HG02970 (cell line): Measurements from ENCODE around the gene SYTL3.

Source experiments
- ATAC-seq: cut with Tn5 transposase; IDR thresholded peaks from one replicate; pipeline ENCODE4 v1.9.1; 2021; ENCODE audit warnings: mild to moderate bottlenecking, moderate library complexity, moderate number of reproducible peaks; ENCODE audit not compliant: unreplicated experiment, low FRiP score

The SYTL3 gene

DNA sequence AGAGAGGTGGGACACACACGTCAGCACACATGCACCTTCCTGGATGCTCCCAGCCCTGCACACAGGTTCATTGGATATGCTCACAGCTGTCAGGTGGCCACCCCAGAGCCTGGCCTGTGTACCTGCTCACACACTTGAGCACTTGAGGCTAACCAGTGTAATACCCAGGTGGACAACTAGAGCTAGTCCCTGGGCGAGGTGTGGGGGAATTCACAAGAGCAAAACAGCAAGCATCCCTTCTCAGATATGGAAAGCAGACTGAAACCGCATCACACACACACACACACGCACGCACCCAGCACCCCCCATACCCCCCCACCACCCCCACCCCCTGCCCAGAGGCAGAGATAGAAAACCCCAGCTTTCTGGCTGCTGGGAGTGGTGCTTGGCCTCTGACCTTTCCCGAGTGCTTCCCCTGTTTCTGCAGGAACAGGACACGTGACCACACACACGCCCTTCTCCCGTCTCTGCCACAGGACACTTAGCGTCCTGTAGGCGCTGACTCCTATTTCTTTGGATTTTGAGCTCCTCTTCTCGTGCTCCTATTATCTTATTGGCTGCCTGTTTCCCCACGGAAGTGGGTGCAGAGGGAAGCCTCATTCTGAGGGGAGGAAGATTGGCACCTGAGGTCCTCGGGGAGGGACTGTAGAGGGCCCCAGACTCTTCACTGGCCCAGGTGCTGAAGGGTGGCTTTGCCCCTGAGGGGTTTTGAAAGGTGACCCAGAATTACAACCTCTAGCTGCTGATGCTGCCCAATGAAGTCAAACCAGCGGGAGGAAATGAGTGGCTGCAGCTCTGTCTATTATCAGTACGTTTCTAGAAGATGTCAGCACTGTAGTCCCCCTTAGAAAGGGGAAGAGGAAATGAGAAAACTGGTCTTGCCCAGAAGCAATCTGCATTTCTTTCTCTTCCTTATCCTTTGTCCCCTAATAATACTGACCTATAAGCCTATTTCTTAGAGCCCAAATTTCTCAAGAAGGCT, 65.8 kb downstream of the SYTL3 start:
- ATAC-seq: peak; percentile 55

DNA sequence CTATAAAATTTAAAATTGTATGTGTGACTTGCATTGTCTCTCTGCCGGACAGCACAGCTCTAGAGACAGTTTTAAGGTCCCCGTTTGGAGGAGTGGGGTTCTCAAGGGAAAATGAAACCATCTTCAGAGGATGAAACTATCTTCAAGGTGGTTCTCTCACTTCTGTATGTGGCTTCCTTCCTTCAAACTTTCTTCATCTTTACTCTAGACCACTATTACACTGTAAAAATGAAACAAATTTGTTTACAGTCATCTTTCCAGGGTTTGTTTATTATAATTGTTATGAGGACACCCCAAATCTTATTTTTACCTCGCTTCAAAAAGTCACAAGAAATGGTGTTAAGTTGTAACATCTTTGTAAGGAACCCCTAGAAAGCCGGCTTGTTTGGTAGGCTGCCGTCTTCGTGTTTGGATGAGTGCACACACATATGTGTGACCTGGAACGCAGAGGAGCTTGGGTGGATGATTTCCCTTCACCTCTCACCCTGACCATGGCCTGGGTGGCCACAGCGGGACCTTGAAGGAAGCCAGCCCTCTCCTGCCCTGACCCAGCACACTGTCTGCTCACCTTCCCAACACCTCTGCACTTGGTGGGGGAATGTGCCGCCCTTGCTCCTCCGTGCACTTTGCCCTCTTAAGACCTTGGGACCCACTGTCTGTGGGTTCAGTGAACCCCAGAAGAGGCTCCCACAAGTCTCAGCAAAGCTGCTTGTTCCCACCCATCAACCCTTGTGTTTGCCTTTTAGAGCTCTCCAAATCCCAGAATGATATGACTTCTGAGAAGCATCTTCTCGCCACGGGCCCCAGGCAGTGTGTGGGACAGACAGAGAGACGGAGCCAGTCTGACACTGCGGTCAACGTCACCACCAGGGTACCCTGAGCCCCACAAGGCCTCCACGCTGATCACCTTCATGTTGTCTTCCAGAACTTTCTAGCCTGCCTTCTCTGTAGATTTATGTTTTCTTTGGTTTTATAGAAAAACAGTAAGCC, 67.8 kb downstream of the SYTL3 start:
- no peak for ATAC-seq

DNA sequence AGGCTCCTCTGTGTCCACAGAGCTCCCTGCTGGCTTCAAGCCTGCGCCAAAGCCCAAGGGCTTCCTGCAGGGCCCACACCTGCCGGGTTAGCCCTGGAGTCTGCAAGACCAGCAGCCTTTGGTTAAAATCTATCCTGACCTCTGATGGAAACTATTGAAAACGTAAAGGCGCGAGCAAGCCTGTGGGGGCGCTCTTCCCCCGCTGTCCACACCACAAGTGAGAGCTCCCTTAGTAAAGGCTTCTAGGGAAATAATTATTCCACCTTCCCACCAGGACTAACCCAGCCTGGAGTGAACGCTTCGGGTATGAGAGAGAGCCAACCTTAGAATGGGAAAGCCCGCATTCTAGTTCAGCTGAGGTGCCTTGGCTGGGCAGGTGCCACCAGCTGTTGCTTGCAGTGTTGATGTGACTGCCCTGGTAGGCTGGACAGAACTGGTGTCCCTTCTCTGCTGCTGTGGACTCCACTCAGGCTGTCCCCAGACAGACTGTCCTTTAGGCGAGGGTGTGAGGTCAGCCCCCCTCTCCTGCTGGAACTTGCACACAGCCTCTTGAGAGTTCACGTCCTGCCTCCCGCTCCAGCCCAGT, 68.7 kb downstream of the SYTL3 start:
- ATAC-seq: no peak

DNA sequence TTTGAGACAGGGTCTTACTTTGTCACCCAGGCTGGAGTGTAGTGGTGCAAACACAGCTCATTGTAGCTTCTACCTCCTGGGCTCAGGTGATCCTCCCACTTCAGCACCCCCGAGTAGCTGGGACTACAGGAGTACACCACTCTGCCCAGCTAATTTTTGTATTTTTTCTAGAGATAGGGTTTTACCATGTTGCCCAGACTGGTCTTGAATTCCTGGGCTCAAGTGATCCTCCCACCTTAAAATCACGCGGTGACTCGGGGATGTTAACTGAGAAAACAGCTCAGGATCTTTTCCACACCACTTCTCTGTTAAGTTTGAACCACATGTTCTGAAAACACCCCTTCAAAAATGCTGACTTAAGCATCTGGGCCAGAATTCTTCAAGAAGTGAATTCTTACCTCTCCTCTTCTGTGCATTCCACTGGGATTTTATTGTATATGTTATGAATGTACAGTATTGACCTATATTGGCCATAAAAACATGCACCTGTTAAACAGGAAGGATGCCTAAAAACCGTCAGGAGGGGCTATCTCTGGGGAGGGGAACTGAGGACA, 72.4 kb downstream of the SYTL3 start:
- ATAC-seq: no peak

DNA sequence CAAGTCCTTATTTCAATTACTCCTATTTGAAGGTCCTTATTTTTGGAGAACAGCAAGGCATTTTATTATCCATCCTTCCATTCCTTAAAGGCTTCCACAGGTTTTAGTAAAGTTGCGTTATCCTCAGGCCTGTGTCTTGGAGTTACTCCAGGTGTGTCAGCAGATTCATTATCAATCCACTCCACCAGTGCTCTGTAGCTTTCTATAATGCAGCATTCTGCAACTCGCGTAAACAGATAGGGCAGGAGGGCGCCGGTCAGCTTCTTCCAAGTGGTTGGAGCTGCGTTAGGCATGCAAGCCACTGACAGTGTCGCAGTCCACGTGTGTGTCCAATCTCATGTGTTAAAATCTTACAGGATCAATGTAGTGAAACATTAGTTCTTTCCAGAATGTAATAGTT, 75.8 kb downstream of the SYTL3 start:
- no peak for ATAC-seq

DNA sequence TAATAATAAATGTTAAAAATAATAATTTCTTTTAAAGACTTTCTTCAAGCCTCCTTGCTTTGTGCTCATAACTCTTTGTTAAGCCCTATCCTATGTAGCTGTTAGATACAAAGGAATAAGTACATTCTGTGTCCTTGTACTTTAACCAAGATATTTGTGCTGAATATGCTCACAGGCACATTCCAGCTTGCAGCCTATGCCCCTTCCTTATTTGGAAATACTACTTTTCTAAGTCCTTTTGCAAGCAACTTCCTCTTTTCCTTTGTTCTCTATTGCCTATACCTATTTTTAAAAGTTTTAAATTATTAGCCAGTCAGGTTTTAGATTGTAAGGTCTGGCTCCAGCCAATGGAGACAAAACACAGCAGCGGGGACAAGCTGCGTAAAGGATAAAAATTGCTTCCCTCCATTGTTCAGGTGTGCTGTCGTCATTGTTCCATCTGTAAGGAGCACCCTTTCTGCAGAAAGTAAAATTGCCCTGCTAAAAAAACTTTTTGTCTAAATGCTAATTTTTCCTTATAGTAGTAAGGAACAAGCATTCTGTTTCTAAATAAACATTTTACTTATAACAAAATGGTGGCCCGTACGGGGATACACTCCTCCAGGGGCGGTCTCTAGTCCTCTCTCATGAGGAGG, 80.2 kb downstream of the SYTL3 start:
- ATAC-seq: no peak

DNA sequence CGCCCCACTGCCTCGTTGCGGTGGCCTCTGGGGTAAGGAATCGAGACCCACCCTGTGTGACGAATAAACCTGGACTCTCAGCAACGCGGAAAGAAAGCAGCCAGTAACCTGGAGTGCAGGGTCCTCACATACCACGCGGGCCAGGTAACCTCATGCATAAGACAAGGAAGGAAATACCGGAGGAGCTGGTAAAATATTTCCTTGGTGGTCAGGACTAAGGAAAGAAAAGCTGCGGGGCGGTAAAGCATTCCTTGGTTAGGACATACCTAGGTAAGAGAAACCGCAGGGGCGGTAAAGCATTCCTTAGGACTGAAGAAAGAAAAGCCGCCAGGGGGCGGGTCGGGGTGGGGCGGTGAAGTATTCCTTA, 80.7 kb downstream of the SYTL3 start:
- ATAC-seq: no peak

DNA sequence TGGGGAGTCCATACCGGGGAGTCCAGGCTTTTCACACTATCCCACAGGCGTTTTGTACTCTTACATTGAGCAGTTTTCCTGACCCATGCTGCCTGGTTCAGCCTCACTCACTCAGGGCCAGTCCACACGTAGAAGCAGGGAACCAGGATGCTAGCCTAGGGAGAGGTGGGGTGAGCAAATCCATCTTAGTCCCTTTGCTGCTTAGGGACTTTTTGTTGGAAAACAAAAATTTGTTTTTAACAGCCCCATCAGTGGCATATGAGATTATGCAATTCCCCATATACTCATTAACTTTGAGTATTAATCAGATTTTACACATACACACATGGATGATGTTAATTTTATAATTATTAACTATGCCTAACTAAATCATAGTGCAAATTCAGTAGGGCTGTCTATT, 85.2 kb downstream of the SYTL3 start:
- no peak for ATAC-seq

DNA sequence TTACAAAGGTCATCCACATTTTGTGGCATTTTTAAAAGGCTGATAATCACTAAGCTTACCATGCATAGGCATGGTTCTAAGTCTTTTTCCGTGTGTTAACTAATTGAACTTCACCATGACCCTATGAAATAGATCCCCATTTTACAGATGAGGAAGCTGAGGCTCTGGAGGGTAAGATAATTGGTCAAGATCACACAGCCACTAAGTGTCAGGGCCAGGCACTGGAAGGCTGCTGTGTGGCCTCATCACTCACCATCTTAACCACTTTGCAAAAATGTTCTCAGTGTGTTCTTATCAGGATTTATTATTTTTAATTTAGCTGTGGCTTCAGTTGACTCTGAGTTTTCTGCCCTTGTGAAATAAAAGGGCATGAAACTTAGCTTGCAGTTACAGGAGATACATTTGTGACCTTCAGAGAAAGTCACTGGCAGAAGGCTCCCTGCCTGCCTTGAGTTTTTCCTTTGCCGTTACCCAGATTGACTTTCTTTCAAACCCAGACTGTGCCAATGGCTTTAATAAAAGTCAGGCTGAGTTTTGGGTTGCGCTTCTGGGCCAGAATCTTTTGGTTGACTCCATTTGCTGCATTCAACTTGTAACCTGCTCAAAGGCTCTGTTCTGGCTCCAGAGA, 87.3 kb downstream of the SYTL3 start:
- ATAC-seq: no peak

DNA sequence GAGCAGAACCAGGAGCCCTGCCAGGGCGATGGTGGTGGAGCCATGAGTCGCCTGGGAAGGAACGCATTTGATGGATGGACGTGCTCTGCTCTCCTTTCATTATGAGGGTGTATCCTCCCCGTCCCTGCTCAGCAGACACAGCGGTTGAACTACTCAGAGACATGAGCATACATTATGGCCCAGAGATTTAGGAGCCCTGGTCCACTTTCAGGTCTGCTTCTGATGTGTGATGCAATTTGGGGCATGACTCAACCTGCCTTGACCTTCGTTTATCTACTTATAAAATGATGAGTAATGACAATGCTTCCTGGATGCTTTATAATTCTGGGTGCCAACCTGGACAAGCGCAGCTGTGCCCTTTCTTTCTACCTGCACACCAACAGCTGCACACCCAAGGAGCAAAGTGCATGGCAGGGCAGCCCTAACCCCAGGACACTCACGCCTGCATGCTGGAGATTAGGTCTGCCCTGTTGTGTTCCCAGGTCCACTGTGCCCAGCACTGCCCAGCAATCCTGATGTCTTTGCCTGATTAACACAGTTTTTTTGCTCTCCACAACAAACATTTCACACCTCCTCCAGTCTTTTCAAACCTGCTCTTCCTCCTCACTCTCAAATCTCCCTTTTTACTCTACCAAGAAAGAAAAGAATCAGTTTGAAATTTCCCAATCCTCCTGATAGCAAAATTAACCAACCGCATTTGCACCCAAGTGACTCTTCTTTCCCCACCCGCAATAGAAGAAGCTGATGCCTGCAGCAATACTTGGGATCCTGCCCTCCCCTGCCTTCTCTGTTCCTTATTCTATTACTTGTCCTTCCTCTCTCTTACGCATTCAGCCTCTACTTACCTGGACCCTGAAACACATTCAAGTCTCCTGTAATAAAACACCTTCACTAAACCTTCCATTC, 88.1 kb downstream of the SYTL3 start:
- no peak for ATAC-seq

DNA sequence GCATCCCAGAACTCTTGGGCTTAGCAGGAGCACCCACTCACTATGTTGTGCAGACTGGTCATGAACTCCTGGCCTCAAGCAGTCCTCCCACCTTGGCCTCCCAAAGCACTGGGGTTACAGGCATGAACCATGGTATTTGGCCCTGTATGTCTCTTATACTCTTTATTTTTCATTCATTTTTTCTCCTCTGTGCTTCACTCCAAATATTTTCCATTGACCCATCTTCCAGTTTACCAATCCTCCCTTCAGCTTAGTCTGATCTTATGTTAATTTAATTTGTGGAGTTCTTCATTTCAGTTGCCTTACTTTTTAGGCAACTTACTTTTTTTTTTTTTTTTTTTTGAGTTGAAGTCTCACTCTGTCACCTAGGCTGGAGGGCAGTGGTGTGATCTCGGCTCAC, 89.8 kb downstream of the SYTL3 start:
- ATAC-seq: no peak

DNA sequence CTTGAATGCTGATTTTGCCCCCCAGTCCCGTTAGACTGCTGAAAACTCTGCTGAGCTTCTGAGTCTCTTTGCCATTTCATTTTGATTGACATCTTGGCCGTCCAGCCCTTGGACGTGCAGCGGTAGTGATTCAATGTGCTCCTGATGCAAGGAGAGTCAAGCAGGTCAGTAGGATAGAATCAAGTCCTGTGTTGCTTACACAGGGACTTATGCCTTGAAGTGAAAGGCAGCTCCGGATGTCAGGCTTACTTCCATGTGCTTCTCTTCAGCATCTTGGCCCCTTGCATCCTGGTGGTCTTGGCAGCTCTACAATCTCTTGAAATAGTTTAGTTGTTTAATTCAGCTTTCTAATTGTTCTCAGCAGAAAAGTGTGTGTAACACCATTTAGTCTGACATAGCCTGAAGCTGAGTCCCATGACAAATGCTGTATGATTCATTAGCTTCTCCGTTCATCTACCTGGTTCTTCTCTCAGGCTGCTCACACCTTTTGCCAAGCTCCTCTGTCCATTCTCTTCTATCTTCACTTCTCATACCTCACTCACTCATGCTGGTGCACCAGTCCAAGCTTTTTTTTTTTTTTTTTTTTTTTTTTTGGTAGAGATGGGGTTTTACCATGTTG, 93.3 kb downstream of the SYTL3 start:
- no peak for ATAC-seq

DNA sequence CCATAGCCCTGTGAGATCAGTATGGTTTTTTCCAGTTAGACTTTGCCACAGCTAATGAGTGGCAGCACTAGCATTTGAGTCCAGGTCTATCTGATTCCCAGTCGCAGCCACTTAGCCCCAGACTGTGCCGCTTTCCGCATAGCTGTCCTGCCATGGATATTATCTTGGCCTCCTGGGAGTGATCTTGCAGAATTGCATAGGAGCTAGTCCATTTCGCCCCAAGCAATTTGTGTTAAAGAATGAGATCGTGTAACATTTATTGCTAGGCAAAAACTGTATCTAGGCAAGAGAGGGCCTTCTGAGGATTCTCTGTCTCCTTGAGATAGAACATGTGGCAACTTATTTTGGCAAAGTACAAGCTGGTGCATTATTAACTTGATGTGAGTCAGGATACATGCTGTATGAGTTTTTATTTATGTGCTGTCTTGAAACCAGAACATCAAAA, 95.2 kb downstream of the SYTL3 start:
- ATAC-seq: no peak

DNA sequence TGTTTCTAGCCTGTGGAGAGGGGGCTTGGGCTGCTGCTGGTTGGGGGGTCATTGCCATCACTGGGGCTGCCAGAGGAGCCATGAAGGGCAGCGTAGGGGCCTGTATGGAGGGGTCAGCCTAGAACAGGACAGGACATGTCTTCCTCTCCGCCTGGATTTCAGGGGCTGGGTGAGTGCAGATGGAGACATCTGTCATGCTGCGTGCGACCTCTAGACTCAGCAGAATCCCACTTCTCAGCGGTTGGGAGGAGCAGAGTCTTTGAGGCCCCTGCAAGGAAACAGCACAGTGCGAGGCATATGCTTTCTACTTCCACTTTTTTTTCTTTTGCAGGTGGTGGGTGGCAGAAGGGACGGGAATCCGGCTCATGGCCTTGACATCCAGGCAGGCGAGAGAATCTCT, 101.4 kb downstream of the SYTL3 start:
- no peak for ATAC-seq

DNA sequence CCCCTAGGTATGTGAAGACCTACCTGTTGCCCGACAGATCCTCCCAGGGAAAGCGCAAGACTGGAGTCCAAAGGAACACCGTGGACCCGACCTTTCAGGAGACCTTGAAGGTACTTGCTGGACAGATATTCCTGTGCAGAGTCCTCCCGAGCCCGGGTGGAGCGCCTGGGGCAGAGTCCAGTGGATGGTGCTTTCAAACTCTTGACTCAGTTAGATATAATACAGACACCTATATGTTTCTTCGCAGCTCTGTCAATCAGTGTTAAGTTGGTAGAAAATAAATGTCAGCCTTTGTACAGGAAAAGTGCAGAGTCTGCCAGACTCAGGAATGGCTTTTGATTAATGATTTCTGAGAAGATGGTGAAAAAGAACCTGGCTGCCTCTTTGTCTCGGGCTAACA, 102.1 kb downstream of the SYTL3 start:
- no peak for ATAC-seq

DNA sequence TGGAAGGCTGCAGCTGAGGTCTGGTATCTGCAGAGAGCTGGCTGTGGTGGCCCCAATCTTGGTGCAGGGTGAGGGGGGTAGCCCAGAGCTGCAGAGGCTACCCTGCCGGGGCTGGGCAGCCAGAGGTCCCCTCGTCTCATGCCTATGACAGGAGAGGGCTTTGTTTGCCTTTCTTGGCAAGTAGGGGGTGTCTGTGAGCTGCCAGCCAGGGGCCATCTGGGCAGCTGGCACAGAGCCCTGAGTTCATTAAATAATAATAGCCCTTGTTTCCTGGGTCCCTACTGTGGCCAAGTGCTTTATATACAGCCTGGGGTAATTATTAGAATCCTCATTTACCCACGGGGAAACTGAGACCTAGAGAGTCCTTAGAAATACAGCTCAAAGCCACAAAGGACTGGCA, 102.8 kb downstream of the SYTL3 start:
- ATAC-seq: no peak

DNA sequence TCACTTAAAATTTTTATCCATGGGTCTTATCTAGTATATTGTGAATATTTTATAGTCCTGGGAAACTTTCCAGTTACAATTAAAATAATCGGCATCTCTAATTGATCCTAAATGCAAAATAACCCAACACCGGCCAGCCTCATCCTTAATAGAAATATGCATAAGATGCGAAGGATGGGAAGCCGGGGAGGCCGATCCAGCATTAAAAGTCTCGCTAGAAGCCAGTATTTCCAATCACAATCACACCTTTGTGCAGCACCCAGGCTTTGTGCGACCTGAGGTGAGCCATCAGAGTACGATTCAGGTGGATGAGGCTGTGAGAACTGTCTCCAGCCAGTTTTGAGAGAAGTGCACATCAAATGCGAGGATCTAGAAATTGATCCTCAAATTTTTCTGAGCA, 104.0 kb downstream of the SYTL3 start:
- ATAC-seq: no peak

DNA sequence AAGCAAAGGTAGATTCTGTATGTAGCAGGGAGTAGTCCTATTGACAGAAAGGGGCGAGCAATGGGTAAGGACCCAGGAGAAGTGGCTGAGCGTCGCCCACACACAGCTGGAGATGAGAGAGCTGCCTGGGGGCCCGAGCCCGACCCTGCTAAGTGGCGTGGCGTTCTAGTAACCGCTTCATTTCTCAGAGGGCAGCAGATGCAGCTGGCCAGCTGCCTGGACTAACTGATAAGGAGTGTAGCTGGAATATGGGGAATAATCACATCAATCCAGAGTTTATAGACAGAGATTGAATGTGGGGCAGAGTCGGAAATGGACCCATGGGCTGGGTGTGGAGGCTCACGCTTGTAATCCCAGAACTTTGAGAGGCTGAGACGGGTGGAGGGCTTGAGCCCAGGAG, 104.9 kb downstream of the SYTL3 start:
- ATAC-seq: no peak
